ENCODE measurements around the gene TRIM2. TPM values are rescaled to one million over a fixed set of nuclear protein-coding genes. Genes with fewer than 3 reads are reported as not detected.

The TRIM2 gene
- total RNA-seq, 2 experiments from 2014 or later = not detected

DNA sequence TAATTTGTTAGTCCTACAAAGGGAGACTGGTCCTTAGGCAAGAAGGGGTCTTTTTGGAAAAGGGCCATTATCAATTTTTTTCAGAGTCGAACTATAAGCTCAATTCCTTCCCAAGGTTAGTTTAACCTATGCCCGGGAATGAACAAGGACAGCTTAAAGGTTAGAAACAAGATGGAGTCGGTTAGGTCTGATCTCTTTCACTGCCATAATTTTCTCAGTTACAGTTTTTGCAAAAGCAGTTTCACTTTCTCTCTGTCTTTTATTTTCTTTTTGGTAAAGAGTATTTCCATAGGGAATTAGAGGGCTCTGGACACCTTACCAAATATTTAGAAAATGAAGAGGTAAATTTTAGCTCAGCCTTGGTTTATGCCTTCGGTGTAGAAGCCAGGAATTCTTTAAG is 64.1 kb downstream of the TRIM2 start:
- ATAC-seq (no peak), DNase-seq (no peak)
- H3K36me3 Mint-ChIP-seq = no peaks in the 10 kb centered on the region
- no peak overlapping the region for H3K4me3 Mint-ChIP-seq
- no peaks in the 10 kb centered on the region for H3K9me3 Mint-ChIP-seq (ENCODE audit: low read depth)
- H3K4me1 Mint-ChIP-seq = peaks cover 2% of the 10 kb centered on the region
- H3K27me3 Mint-ChIP-seq = peaks cover 2% of the 10 kb centered on the region
- CTCF ChIA-PET = interaction anchor here (1.1 kb wide), 1 partner anchor 35 kb away, joined by 3 read pairs; no protein-coding TSS in a partner anchor
- H3K27ac Mint-ChIP-seq = no peak overlapping the region

GRCh38 chr4:153269218-153269990 is 65.2 kb downstream of the TRIM2 start:
- ATAC-seq (no peak), DNase-seq (no peak)
- H3K4me3 Mint-ChIP-seq = no peak overlapping the region
- H3K9me3 Mint-ChIP-seq (ENCODE audit: low read depth) = no peaks in the 10 kb centered on the region
- no peak overlapping the region for H3K27ac Mint-ChIP-seq
- peaks cover 2% of the 10 kb centered on the region for H3K4me1 Mint-ChIP-seq
- no peaks in the 10 kb centered on the region for H3K36me3 Mint-ChIP-seq
- CTCF ChIA-PET = no interaction called here
- H3K27me3 Mint-ChIP-seq = peaks cover 7% of the 10 kb centered on the region

DNA sequence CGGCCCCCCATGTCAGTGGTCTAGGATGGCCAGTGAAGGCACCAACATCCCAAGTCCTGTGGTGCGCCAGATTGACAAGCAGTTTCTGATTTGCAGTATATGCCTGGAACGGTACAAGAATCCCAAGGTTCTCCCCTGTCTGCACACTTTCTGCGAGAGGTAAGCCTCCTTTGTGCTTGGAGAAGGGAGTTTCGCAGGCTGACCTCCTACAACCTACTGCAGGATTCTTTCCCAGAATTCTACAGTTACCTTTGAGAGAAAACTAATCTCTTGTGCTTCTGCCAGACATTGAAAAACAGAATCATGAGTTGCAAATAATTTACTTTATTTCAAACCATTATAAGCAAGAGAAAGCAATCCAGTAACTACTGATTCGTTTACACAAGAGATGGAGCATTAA is 66.1 kb downstream of the TRIM2 start:
- Mint-ChIP-seq H3K9me3 (ENCODE audit: low read depth) (no peaks in the 10 kb centered on the region), H3K27me3 (peaks cover 7% of the 10 kb centered on the region), H3K4me1 (peaks cover 2% of the 10 kb centered on the region), H3K36me3 (no peaks in the 10 kb centered on the region), H3K4me3 (no peak overlapping the region), H3K27ac (no peak overlapping the region)
- DNase-seq = no peak
- CTCF ChIA-PET = no interaction called here
- ATAC-seq = no peak

GRCh38 chr4:153271820-153272219 is 67.6 kb downstream of the TRIM2 start:
- DNase-seq = no peak
- no peak for ATAC-seq
- no peaks in the 10 kb centered on the region for H3K36me3 Mint-ChIP-seq
- no peaks in the 10 kb centered on the region for H3K9me3 Mint-ChIP-seq (ENCODE audit: low read depth)
- CTCF ChIA-PET = no interaction called here
- peaks cover 2% of the 10 kb centered on the region for H3K4me1 Mint-ChIP-seq
- H3K27me3 Mint-ChIP-seq = peaks cover 6% of the 10 kb centered on the region
- no peak overlapping the region for H3K4me3 Mint-ChIP-seq
- H3K27ac Mint-ChIP-seq = no peak overlapping the region

DNA sequence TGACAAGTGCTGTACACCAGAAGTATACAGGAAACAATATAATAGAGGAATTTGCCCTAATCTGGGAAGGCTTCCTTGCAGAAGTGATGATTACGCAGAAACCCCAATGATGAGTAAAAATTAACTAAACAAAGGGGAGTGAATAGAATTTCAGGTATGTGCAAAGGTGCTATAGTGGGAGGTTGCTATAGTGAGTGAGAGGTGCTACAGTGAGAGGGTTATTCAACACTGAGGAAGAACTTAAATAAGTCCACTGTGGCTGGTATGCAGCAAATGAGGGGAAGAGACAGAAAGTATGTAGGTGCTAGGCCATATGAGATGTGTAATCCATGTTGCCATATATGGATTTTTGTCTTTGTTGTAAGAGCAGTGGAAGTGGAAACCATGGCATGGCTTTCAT is 69.5 kb downstream of the TRIM2 start:
- Mint-ChIP-seq H3K27me3 (peaks cover 6% of the 10 kb centered on the region), H3K9me3 (ENCODE audit: low read depth) (no peaks in the 10 kb centered on the region), H3K4me1 (peaks cover 6% of the 10 kb centered on the region), H3K36me3 (no peaks in the 10 kb centered on the region), H3K4me3 (no peak overlapping the region), H3K27ac (no peak overlapping the region)
- ATAC-seq = no peak
- DNase-seq = no peak
- CTCF ChIA-PET = no interaction called here

DNA sequence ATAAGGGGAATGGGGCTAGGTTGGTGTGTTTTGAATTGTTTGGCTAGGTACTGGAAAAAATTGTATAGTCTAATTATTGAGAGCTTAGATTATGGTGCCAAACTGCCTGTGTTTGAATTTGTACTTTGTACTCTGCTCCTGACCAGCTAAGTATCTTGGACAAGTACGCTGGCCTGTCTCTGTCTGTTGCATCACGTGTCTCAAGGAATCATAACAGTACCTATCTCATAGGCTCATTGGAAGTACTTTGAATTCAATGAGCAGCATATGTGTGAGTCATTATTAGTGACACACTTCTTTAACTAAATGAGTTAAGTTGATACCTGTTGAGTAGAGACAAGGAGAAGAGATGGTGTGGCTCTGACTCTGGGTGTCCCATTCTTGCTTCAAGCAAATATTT is 70.7 kb downstream of the TRIM2 start:
- DNase-seq (no peak), ATAC-seq (no peak)
- Mint-ChIP-seq H3K36me3 (no peaks in the 10 kb centered on the region), H3K27ac (no peak overlapping the region), H3K27me3 (peaks cover 8% of the 10 kb centered on the region), H3K4me1 (peaks cover 6% of the 10 kb centered on the region), H3K4me3 (no peak overlapping the region), H3K9me3 (ENCODE audit: low read depth) (no peaks in the 10 kb centered on the region)
- CTCF ChIA-PET = no interaction called here

DNA sequence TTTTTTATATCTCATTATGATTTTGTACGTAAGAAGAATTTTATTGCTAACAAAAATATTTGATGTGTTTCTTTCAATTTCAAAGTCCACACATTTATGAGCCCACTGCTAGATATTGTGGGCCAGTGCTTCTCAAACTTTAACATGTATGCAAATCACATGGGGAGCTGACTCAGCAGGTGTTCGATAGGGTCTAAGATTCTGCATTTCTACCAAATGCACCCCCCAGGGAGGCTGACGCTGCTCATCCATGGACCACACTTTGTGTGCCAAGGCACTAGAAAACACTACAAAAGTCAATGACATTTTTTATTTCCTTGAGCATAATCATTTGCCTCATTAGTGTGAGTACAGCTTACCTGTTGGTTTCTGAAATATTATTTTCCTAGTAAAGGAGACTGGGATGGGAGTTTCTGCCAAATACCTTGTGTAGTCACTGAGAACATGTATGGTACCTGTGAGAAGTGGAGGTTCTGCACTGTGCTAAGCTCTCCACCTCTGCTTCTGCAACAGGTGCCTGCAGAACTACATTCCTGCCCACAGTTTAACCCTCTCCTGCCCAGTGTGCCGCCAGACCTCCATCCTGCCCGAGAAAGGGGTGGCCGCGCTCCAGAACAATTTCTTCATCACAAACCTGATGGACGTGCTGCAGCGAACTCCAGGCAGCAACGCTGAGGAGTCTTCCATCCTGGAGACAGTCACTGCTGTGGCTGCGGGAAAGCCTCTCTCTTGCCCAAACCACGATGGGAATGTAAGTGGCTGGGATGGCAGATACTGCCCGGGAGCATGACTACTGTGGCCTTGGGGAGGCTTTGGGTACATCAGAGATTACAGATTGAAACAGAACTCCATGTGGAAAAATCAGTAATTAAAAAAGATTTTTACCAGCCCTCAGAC is 71.4 kb downstream of the TRIM2 start:
- H3K27ac Mint-ChIP-seq = no peak overlapping the region
- H3K4me1 Mint-ChIP-seq = peaks cover 6% of the 10 kb centered on the region
- H3K36me3 Mint-ChIP-seq = no peaks in the 10 kb centered on the region
- H3K4me3 Mint-ChIP-seq = no peak overlapping the region
- peaks cover 8% of the 10 kb centered on the region for H3K27me3 Mint-ChIP-seq
- ATAC-seq = no peak
- DNase-seq = no peak
- H3K9me3 Mint-ChIP-seq (ENCODE audit: low read depth) = no peaks in the 10 kb centered on the region
- CTCF ChIA-PET = no interaction called here

GRCh38 chr4:153276971-153277370 is 72.7 kb downstream of the TRIM2 start:
- peaks cover 10% of the 10 kb centered on the region for H3K27me3 Mint-ChIP-seq
- H3K36me3 Mint-ChIP-seq = no peaks in the 10 kb centered on the region
- ATAC-seq = no peak
- H3K4me1 Mint-ChIP-seq = peaks cover 6% of the 10 kb centered on the region
- CTCF ChIA-PET = interaction anchor here (0.9 kb wide), 1 partner anchor 134 kb away, joined by 3 read pairs; no protein-coding TSS in a partner anchor
- H3K27ac Mint-ChIP-seq = no peak overlapping the region
- no peak overlapping the region for H3K4me3 Mint-ChIP-seq
- DNase-seq = no peak
- no peaks in the 10 kb centered on the region for H3K9me3 Mint-ChIP-seq (ENCODE audit: low read depth)

DNA sequence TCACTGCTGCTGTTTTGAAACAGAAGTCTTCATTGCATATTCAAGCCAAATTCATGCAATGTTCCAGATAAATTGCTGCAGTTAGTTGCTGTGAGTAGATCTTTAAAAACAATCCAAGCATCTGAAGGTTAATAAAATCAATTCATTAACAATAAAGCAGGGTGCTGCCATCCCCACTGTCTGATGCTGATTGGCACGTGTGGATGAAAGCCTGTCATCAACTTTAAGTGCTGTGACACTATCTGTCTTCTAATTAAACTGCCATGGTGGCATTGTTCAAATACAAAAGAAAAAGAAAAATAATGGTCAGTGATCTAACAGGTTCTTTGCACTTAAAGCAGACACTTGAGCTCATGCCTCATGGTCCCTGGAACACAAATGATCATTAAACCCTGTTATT is 77.2 kb downstream of the TRIM2 start:
- Mint-ChIP-seq H3K27me3 (peaks cover 8% of the 10 kb centered on the region), H3K9me3 (ENCODE audit: low read depth) (peaks cover 2% of the 10 kb centered on the region), H3K36me3 (peaks cover 3% of the 10 kb centered on the region), H3K4me1 (peaks cover 6% of the 10 kb centered on the region), H3K27ac (no peak overlapping the region), H3K4me3 (no peak overlapping the region)
- CTCF ChIA-PET = interaction anchor here (0.9 kb wide), 1 partner anchor 24 kb away, joined by 3 read pairs; no protein-coding TSS in a partner anchor
- no peak for DNase-seq
- ATAC-seq = no peak

DNA sequence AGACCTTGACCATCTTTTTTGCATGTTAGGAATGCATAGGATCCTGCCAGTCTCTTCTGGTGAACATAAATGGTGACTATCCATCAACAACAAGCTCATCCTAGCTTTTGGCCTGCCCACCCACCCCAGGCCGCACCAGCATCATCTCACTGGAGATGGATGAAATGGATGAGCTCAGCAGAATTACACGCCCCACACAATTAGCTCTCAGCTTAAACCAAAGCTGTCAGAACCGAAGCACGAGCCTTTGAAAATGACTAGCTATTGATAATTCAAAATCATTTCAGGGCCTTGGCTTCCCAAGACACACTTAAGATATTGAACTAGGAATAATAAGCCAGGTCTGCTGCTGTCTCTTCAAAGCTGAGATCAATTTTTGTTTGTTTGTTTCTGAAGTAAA is 77.8 kb downstream of the TRIM2 start:
- peaks cover 5% of the 10 kb centered on the region for H3K4me1 Mint-ChIP-seq
- no peak for ATAC-seq
- H3K27ac Mint-ChIP-seq = no peak overlapping the region
- H3K27me3 Mint-ChIP-seq = peaks cover 8% of the 10 kb centered on the region
- H3K4me3 Mint-ChIP-seq = no peak overlapping the region
- no peak for DNase-seq
- CTCF ChIA-PET = interaction anchor here (0.9 kb wide), 1 partner anchor 23 kb away, joined by 3 read pairs; no protein-coding TSS in a partner anchor
- H3K9me3 Mint-ChIP-seq (ENCODE audit: low read depth) = peaks cover 2% of the 10 kb centered on the region
- H3K36me3 Mint-ChIP-seq = peaks cover 3% of the 10 kb centered on the region

DNA sequence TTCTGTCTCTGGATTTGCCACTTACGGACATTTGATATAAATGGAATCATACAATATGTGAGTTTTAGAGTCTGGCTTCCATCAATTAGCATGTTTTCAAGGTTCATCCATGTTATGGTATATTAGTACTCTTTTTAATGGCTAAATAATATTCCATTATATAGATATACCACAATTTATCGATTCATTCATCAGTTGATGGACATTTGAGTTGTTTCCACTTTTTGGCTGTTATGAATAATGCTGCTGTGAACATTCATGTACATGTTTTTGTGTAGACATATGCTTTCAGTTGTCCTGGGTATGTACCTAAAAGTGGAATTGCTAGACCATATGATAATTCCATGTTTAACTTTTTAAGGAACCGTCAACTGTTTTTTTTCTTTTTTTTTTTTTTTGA is 79.0 kb downstream of the TRIM2 start:
- H3K4me1 Mint-ChIP-seq = no peaks in the 10 kb centered on the region
- H3K27me3 Mint-ChIP-seq = peaks cover 8% of the 10 kb centered on the region
- peaks cover 2% of the 10 kb centered on the region for H3K9me3 Mint-ChIP-seq (ENCODE audit: low read depth)
- peaks cover 3% of the 10 kb centered on the region for H3K36me3 Mint-ChIP-seq
- CTCF ChIA-PET = no interaction called here
- no peak overlapping the region for H3K27ac Mint-ChIP-seq
- ATAC-seq (no peak), DNase-seq (no peak)
- no peak overlapping the region for H3K4me3 Mint-ChIP-seq

DNA sequence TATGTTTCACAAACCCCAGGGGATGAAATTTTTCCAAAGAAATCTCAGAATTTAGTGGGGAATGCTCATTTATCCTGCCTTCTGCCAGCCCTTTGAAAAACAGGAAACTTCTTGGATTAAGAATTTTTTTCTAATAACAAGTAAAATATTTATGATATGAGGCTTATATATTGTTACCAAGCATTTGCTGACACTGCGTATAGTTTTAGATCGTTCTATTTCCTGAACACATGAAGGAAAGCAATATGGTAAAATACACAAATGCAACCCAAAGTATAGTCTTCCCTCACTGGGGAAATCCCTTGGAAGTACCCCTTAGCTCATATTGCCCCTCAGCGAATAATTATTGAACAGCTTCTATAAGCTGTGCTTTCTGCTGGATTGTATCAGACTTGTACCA is 85.9 kb downstream of the TRIM2 start:
- ATAC-seq (no peak), DNase-seq (no peak)
- Mint-ChIP-seq H3K4me1 (no peaks in the 10 kb centered on the region), H3K27ac (no peak overlapping the region), H3K27me3 (peaks cover 11% of the 10 kb centered on the region), H3K4me3 (no peak overlapping the region), H3K9me3 (ENCODE audit: low read depth) (peaks cover 3% of the 10 kb centered on the region), H3K36me3 (no peaks in the 10 kb centered on the region)
- CTCF ChIA-PET = interaction anchor here (0.7 kb wide), 1 partner anchor 16 kb away, joined by 3 read pairs; no protein-coding TSS in a partner anchor

GRCh38 chr4:153291562-153291961 is 87.3 kb downstream of the TRIM2 start:
- H3K9me3 Mint-ChIP-seq (ENCODE audit: low read depth) = peaks cover 2% of the 10 kb centered on the region
- no peak overlapping the region for H3K27ac Mint-ChIP-seq
- no peaks in the 10 kb centered on the region for H3K36me3 Mint-ChIP-seq
- CTCF ChIA-PET = no interaction called here
- no peak overlapping the region for H3K4me3 Mint-ChIP-seq
- H3K27me3 Mint-ChIP-seq = peaks cover 7% of the 10 kb centered on the region
- no peaks in the 10 kb centered on the region for H3K4me1 Mint-ChIP-seq
- ATAC-seq = no peak
- no peak for DNase-seq

All from activated CD8-positive, alpha-beta memory T cell treated with anti-CD3 and anti-CD28 coated beads, Interleukin-2, amount 10 ng/mL, durations not matched to agents 7 days and 5 days (primary cell).